HL-60 (cell line): ENCODE measurements around the gene UBP1.
A peak's percentile ranks its signal among the peaks of the same experiment; 100 is the strongest.

Experiments used
- DNase-seq, 2 experiments: peaks; one replicate each; pipeline ENCODE4 v3.0.0-alpha.2; 2010 to 2020; ENCODE audit warnings: low read depth in 1 of 2, low spot score in 1 of 2
- H3K27ac ChIP-seq: fragments of 250-450 bp; sonication (Bioruptor Pico); replicated peaks from 2 replicates; pipeline ENCODE4 v1.5.1; 2020; ENCODE audit warnings: mild to moderate bottlenecking, moderate library complexity
- H3K27me3 ChIP-seq: fragments of 250-450 bp; sonication (Bioruptor Pico); 2 replicates; pipeline ENCODE4 v1.5.1; 2021; ENCODE audit warnings: mild to moderate bottlenecking, moderate library complexity; ENCODE audit not compliant: insufficient read depth, poor library complexity, severe bottlenecking
- H3K4me3 ChIP-seq: replicated peaks from 2 replicates; pipeline ENCODE4 v1.5.1; 2011; ENCODE audit warnings: mild to moderate bottlenecking, control low read depth, low read length; ENCODE audit not compliant: insufficient read depth
- CTCF ChIP-seq: IDR thresholded peaks from one replicate; pipeline ENCODE4 v1.5.1; 2011; ENCODE audit warnings: low read length, control low read depth, inconsistent platforms; ENCODE audit not compliant: insufficient read depth
- GABPA ChIP-seq: IDR thresholded peaks from 2 replicates; pipeline ENCODE4 v1.6.1; 2012; ENCODE audit warnings: low read depth
- POLR2AphosphoS5 ChIP-seq: IDR thresholded peaks from 2 replicates; pipeline ENCODE4 v1.6.1; 2012; ENCODE audit warnings: low read depth
- REST ChIP-seq: IDR thresholded peaks from 2 replicates; pipeline ENCODE4 v1.6.1; 2012; ENCODE audit warnings: low read depth; ENCODE audit not compliant: insufficient replicate concordance
- SPI1 ChIP-seq: IDR thresholded peaks from 2 replicates; pipeline ENCODE4 v1.6.1; 2012; ENCODE audit warnings: low read depth, mild to moderate bottlenecking, borderline replicate concordance

The UBP1 gene

GRCh38 chr3:33373082-33373437, 67.1 kb downstream of the UBP1 start:
- Histone ChIP-seq H3K27ac (no peak overlapping the region), H3K27me3 (no peaks in the 10 kb centered on the region), H3K4me3 (no peak overlapping the region)
- TF ChIP-seq GABPA: no peak
- TF ChIP-seq POLR2AphosphoS5: no peak
- TF ChIP-seq REST: no peak
- no peak for TF ChIP-seq SPI1
- no peak for TF ChIP-seq CTCF
- no peak for DNase-seq

GRCh38 chr3:33372218-33373081, 67.8 kb downstream of the UBP1 start:
- DNase-seq: peak in 1 of 2 experiments; percentile 49
- Histone ChIP-seq H3K27me3 (no peaks in the 10 kb centered on the region), H3K4me3 (no peak overlapping the region; the same call in 1 of the 2 replicates), H3K27ac (no peak overlapping the region)
- TF ChIP-seq SPI1 (no peak), CTCF (peak; percentile 96)

- Histone ChIP-seq H3K4me3 (no peak overlapping the region), H3K27ac (no peak overlapping the region)
- no peak for DNase-seq
Observed at GRCh38 chr3:33364531-33365128, 75.6 kb downstream of the UBP1 start.

More at GRCh38 chr3:33364531-33365128, 75.6 kb downstream of the UBP1 start:
- no peak for TF ChIP-seq REST
- TF ChIP-seq CTCF: no peak
- no peak for TF ChIP-seq POLR2AphosphoS5
- TF ChIP-seq GABPA: no peak
- TF ChIP-seq SPI1: no peak
- no peaks in the 10 kb centered on the region for H3K27me3 ChIP-seq
